Small intestine (tissue), 7 donors: ENCODE data around the gene RBFOX1. TPM values are rescaled to one million over a fixed set of nuclear protein-coding genes. Genes with fewer than 3 reads are reported as not detected.

Source experiments
- DNase-seq, 2 donors: peaks; one replicate each; pipeline versions ENCODE4 v3.0.0 to v3.0.0-alpha.2; 2013
- FAIRE-seq: peaks from 2 replicates; lab custom pipeline; 2012; peaks lifted over from hg19 to GRCh38; lab: Jason Lieb, UNC
- H3K27ac ChIP-seq, 3 donors: one replicate each; pipeline ENCODE4 v1.5.1; 2013; ENCODE audit warnings: low read length in 2 of 3, mild to moderate bottlenecking in 2 of 3, control low read depth in 1 of 3, inconsistent platforms in 1 of 3, low read depth in 1 of 3, moderate library complexity in 1 of 3
- H3K27me3 ChIP-seq, 3 donors: one replicate each; pipeline ENCODE4 v1.6.1; 2013; ENCODE audit warnings: low read length in 3 of 3, inconsistent platforms in 1 of 3; ENCODE audit not compliant: control insufficient read depth in 3 of 3, insufficient read depth in 3 of 3
- H3K36me3 ChIP-seq, 3 donors: one replicate each; pipeline ENCODE4 v1.6.1; 2013; ENCODE audit warnings: low read length in 3 of 3, inconsistent platforms in 1 of 3, low read depth in 1 of 3, mild to moderate bottlenecking in 1 of 3, moderate library complexity in 1 of 3; ENCODE audit not compliant: control insufficient read depth in 3 of 3, insufficient read depth in 2 of 3
- H3K4me1 ChIP-seq, 3 donors: one replicate each; pipeline ENCODE4 v1.6.1; 2013; ENCODE audit warnings: low read length in 2 of 3, inconsistent platforms in 1 of 3, low read depth in 1 of 3, mild to moderate bottlenecking in 1 of 3, moderate library complexity in 1 of 3; ENCODE audit not compliant: control insufficient read depth in 3 of 3, insufficient read depth in 2 of 3
- H3K4me3 ChIP-seq, 3 donors: one replicate each; pipeline ENCODE4 v1.5.1; 2013; ENCODE audit warnings: low read length in 3 of 3, control low read depth in 1 of 3, inconsistent platforms in 1 of 3, low read depth in 1 of 3, mild to moderate bottlenecking in 1 of 3, moderate library complexity in 1 of 3
- H3K9me3 ChIP-seq, 2 donors: one replicate each; pipeline ENCODE4 v1.6.1; 2013; ENCODE audit warnings: low read depth in 1 of 2, low read length in 1 of 2; ENCODE audit not compliant: control insufficient read depth in 2 of 2, insufficient read depth in 1 of 2
- WGBS, 3 donors: extraction: QIAGEN DNeasy Blood & Tissue Kit; methylation state at CpG; one replicate each; pipeline ENCODE4 v1.1.7; 2013; 5-methylcytosine and 5-hydroxymethylcytosine counted together
- polyA plus RNA-seq, 4 donors: library from polyadenylated mRNA; stranded (reverse) in 3 of 4; unstranded in 1 of 4; fragments of 200-250 nt in 3 of 4; fragments of 120-200 nt in 1 of 4; gene quantifications; one replicate each; pipeline versions ENCODE4 v1.2.1 to v1.2.3, GENCODE V29; 2013
- donor health status: healthy with polysubstance abuse.
- donor health status: control.
- donor health status: control.
- donor health status: Bipolar disorder and iron deficiency.
- donor health status: healthy.

RBFOX1 gene
- polyA plus RNA-seq, 4 donors: 0.30 to 0.87 (median 0.54) TPM; not detected in 1

DNA sequence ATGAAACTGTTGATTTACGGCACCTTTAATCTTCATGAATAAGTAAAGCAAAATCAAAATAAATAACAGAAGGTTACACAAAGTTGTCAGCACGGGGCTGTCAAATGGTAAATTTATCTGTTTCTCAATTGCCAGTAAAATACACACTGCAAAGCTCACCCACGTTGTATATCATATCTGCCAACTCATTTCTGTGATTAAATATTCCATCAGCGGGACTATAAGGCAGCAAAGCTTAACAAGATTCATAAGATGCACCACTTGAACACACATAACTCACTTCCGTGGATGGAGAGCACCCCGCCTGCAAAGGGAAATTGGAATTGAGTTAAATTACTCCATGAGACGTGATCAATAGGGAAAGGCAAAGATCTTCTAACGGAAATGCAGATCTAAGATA, 280.0 kb downstream of the RBFOX1 start:
- no peak overlapping the region for H3K4me3 ChIP-seq
- H3K36me3 ChIP-seq: no peaks in the 10 kb centered on the region
- H3K27ac ChIP-seq: no peak overlapping the region
- H3K9me3 ChIP-seq: no peaks in the 10 kb centered on the region
- FAIRE-seq (no peak), DNase-seq (no peak)
- WGBS, 3 donors: 56 to 61% (median 56%) methylated on average over 8 of the region's 8 CpGs
- no peaks in the 10 kb centered on the region for H3K4me1 ChIP-seq
- H3K27me3 ChIP-seq: no peaks in the 10 kb centered on the region

DNA sequence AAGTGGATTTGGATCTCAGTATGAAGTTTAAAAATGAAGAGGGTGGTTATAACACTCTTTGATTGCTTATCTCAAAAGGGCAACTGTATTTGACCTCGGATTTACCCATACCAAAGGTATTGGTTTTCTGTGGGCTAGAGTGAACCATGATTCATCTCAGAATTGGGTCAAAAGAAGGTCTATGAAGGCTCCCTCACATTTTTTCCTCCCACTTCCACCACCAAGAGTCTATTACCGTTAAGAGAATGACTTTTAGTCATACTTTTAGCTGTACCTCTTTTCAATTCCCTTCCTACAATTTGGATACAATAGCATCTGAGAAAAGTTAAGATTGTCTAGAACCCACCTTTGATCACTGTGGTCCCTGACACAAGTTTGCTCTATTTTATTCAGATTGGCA, 280.9 kb downstream of the RBFOX1 start:
- whole genome bisulfite sequencing, 3 donors: 62 to 73% (median 66%) methylated on average over 2 of the region's 2 CpGs
- FAIRE-seq (no peak), DNase-seq (no peak)
- Histone ChIP-seq H3K27me3 (no peaks in the 10 kb centered on the region), H3K27ac (no peak overlapping the region), H3K4me3 (no peak overlapping the region), H3K9me3 (no peaks in the 10 kb centered on the region), H3K36me3 (no peaks in the 10 kb centered on the region), H3K4me1 (no peaks in the 10 kb centered on the region)

DNA sequence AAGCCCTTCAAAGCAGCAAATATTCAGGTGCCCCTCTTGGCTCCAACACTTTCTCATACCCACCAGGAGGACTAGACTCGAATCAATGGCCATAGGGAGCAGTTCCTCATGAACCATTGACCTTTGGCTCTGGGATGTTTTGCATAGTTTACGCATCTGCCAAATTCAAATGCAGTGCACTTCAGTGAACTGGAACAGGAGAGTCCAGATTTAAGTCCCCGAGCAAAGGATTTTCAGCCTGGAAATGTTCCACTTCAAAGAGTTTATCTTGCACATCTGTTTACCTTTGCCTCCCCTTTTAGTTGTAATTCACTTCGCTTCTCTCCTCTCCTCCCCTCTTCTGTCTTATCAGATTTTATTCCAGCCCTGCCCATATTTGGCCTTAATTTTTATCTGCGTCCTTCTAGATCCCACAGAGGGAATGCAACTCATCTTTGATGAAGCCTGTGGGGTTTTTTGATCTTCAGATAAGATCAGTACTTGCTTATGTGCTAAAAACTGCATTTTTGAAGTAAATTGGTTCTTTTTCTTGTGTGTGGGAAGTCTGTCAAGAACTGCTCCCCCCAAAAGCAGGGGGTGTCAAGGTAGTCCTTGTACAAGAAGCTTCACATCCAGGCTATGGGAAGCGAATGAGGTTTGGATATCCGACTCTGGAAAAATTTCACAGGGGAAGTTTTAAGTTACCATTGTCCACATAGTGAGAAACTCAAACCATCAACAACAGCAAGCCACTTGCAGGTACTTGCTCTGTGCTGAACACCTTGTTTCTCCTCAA, 281.6 kb downstream of the RBFOX1 start:
- H3K4me1 ChIP-seq: no peaks in the 10 kb centered on the region
- no peaks in the 10 kb centered on the region for H3K27me3 ChIP-seq
- no peaks in the 10 kb centered on the region for H3K9me3 ChIP-seq
- H3K27ac ChIP-seq: no peak overlapping the region
- WGBS, 3 donors: 48 to 55% (median 53%) methylated on average over 7 of the region's 7 CpGs
- H3K36me3 ChIP-seq: no peaks in the 10 kb centered on the region
- no peak for DNase-seq
- no peak for FAIRE-seq
- no peak overlapping the region for H3K4me3 ChIP-seq

DNA sequence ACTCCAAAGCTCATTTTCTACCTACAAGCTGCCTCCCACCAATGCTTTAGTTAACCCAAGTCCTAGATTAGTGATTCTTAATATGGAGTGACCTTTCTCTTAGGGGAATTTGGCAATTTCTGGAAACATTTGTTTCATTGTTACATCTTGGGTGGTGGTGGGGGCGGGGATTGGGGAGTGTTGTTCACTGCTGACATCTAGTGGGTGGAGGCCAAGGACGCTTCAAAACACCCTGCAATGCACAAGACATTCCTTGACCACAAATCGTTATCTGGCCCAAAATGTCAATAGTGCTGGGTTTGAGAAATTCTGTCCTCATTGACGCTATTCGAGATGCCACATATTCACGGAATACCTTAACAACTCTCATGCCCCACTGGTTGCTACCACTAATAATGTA, 282.9 kb downstream of the RBFOX1 start:
- Histone ChIP-seq H3K27ac (no peak overlapping the region), H3K27me3 (no peaks in the 10 kb centered on the region), H3K4me3 (no peak overlapping the region), H3K36me3 (no peaks in the 10 kb centered on the region), H3K4me1 (no peaks in the 10 kb centered on the region), H3K9me3 (no peaks in the 10 kb centered on the region)
- DNase-seq (no peak), FAIRE-seq (no peak)
- 87 to 92% (median 87%) methylated on average over 6 of the region's 6 CpGs for WGBS, 3 donors

DNA sequence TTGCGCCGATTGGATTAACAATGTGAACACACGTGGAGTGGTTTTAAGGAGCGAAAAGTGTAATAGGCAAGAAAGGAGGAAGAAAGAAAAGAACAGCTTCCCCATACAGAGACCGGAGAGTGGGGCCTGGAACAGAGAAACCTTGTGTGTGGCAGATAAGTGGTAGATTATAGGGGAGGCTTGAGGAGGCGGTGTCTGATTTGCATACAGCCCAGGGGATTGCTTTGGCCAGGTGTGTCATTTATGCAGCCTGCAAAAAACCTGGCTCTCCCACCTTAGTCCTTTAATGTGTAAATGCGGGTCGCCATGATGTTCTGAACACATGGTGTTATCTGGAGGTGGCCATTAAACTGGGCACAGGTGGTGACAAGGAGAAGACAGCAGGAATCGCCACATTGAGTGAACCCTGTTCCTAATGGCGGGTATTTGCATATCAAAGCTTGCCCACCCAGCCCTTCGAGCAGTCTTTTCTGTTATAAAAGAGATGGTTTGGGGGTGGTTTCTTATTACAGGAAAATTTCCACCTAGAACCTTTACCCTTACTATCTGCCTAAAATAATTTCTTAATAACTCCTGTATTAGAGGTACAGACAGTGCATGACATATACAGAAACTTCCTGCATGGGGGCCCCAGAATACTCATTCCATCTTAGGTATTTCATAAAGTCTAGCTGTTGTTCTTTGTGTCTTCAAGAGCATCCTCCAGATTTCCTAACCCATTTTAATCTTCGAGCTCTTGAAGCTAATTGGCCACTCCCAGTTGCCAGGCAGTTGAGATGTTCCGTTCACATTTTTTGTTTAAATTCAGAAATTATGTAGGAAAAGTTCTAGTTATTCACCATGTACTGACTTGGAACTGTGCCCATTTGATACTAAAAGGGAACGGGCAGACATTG, 292.5 kb downstream of the RBFOX1 start:
- no peak for FAIRE-seq
- no peaks in the 10 kb centered on the region for H3K36me3 ChIP-seq
- WGBS, 3 donors: 81 to 83% (median 82%) methylated on average over 14 of the region's 14 CpGs
- no peak overlapping the region for H3K27ac ChIP-seq
- H3K27me3 ChIP-seq: no peaks in the 10 kb centered on the region
- H3K4me3 ChIP-seq: no peak overlapping the region
- no peak for DNase-seq
- no peaks in the 10 kb centered on the region for H3K9me3 ChIP-seq
- H3K4me1 ChIP-seq: no peaks in the 10 kb centered on the region

DNA sequence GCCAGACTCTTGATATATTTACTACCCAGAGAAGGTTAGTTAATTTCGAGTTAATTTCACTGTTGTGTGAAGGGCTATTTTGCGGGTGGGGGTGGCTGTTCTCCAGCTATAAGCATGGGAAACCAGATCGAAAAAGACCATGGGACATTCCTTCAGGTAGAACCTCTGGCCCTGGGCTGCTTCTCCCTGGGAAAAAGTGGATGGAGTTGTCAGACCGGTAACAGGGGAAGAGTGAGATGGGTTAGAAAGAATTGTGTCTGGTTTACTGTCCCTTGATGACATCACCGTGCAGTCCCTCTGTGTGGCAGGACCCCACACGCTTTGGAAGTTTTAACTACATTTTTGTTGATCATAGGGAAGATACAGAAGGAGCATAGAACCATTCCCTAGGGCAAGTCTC, 296.3 kb downstream of the RBFOX1 start:
- no peak overlapping the region for H3K4me3 ChIP-seq
- H3K27me3 ChIP-seq: no peaks in the 10 kb centered on the region
- WGBS, 3 donors: 86% methylated on average over 6 of the region's 6 CpGs
- no peaks in the 10 kb centered on the region for H3K4me1 ChIP-seq
- no peak for FAIRE-seq
- no peak for DNase-seq
- H3K27ac ChIP-seq: no peak overlapping the region
- no peaks in the 10 kb centered on the region for H3K36me3 ChIP-seq
- no peaks in the 10 kb centered on the region for H3K9me3 ChIP-seq

DNA sequence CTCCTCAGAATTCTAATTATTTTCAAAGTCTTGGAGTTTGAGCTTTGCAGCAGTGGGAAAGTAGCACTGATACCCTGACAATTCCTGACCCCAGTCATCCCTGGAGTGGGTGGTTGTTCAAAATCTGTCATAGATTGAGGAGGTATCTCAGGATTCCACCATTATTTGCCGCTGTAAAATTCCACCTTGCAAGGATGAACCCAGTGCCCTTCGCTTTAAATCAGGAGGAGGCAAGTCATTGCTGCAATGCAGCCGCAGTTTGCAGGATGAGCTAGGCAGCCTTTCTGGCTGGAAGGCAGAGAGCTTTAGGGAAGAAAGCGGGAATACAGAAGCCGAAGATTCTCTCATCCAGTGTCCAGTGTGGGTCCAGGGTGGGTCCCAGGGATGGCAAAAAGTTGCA, 296.9 kb downstream of the RBFOX1 start:
- 93 to 94% (median 94%) methylated on average over 5 of the region's 5 CpGs for WGBS, 3 donors
- Histone ChIP-seq H3K9me3 (no peaks in the 10 kb centered on the region), H3K4me1 (no peaks in the 10 kb centered on the region), H3K27ac (no peak overlapping the region), H3K4me3 (no peak overlapping the region), H3K27me3 (no peaks in the 10 kb centered on the region), H3K36me3 (no peaks in the 10 kb centered on the region)
- DNase-seq (no peak), FAIRE-seq (no peak)

DNA sequence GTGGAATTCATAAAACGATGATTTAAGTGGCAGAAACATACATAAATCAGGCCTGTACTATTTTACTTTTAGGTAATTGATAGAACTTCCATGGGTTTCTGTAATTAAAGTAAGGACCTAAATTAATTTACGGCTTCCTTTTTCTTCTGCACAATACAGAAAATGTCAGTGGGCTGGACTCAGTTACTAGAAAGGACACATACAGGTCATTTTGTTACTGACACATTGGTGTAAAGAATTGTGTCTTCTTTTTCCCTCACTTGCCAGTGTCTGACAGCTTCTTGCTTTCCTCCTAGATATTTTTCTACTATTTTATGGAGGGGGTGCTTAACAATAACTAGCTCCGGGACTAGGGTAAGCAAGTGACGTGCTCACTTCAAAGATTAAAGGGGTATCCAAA, 304.8 kb downstream of the RBFOX1 start:
- H3K36me3 ChIP-seq: no peaks in the 10 kb centered on the region
- 77 to 84% (median 81%) methylated on average over 4 of the region's 4 CpGs for WGBS, 3 donors

More for the DNA sequence above, 304.8 kb downstream of the RBFOX1 start:
- FAIRE-seq: no peak
- Histone ChIP-seq H3K27ac (no peak overlapping the region), H3K27me3 (peaks cover 0 to 2% (median 0%) of the 10 kb centered on the region in 3 donors), H3K9me3 (no peaks in the 10 kb centered on the region), H3K4me1 (no peaks in the 10 kb centered on the region), H3K4me3 (no peak overlapping the region)
- no peak for DNase-seq
